GM19468 (cell line): ENCODE results near the gene TMX3.
A peak's percentile ranks its signal among the peaks of the same experiment; 100 is the strongest.

Experiments
- ATAC-seq: cut with Tn5 transposase; IDR thresholded peaks from one replicate; pipeline ENCODE4 v1.9.1; 2021; ENCODE audit warnings: mild to moderate bottlenecking, moderate library complexity, moderate number of reproducible peaks; ENCODE audit not compliant: unreplicated experiment; ENCODE audit errors: extremely low read depth

TMX3 gene

DNA sequence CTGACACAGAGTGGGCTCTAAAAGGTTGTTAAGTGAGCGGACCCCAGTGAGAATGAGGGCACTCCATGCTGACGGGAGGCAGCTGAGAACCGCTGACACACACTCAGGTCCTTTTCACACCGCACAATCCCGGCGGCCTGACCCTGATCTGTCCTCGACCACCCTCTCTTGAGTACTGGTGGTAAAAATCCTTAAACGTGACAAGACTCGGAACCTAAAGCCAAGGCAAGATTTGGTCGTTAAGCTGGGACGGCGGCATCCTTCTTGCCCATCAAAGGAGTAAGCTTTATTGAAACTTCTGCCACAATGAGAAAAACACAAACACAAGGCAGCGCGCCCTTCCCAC lies 569 bp downstream of the TMX3 start:
- ATAC-seq = no peak

DNA sequence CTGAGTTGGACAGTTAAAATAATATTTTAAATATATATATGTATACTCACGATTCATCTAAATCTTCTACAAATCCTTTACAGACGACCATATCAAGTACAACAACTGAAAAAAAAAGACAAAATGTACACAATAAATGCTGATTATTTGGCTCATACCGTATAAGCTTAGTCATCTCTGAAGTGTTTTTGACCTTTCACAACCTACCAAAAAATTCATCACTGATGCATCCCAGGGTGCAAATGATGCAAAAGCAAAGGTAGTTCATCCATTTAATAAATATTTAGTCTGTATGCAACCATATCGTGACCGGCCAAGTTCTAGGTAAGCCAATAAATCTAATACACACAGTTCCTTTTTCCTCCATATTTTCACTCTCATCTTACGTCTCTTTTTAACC lies 1.1 kb downstream of the TMX3 start:
- no peak for ATAC-seq

DNA sequence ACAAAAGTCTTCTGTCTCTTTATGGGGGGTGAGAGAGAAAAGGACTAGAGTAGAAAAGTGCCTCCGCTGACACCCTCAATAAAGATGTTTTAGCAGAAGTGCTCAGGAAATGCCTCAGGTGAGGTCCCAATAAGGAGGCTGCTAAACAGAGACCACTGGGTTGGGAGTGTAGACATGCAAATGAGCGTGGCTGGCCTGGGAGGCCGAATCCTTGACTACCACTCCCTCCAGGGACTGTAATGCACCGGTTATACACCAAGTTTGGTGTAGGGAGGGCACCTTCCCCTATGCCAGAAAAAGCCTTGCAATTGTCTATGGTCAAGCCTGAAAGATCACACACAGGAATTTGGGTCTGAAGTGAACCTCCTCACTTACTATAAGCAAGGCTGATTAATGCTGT lies 1.8 kb downstream of the TMX3 start:
- no peak for ATAC-seq

- ATAC-seq = no peak
Observed at GRCh38 chr18:68707646-68708045, 7.3 kb downstream of the TMX3 start.

DNA sequence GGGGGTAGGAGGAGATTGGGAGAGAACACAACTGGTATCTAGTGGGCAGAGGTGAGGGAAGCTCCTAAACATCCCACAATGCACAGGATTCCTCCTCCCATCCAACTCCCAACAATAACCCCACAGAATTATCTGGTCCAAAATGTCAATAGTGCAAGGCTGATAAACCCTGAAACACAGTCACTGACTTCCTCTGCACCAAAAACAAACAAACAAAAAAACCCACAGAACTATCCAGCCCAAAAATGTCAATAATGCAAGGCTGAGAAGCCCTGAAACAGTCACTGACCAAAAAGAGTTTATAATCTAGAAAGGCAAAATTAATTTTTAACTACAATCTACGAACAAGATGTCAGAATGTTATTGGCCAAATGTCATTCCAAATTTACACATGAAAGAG lies 9.8 kb downstream of the TMX3 start:
- no peak for ATAC-seq

DNA sequence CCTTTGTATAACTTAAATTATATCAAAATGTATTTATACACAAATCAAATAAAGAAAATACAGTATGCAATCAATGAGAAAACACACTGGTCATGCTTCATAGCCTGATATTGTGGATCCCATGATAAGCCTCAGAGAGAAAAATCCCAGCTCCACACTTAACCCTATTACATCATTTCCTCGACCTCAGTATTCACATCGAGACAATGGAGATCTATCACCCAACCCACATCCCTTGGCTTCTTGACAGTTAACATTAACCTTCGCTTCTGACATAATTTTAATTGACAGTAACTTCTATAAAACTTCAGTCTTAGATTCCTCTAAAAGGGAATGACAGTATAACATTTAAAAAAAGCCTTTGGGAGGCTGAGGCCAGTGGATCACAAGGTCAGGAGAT lies 11.6 kb downstream of the TMX3 start:
- no peak for ATAC-seq

GRCh38 chr18:68701353-68701752 lies 13.6 kb downstream of the TMX3 start:
- ATAC-seq = no peak

GRCh38 chr18:68699043-68699442 lies 15.9 kb downstream of the TMX3 start:
- no peak for ATAC-seq

GRCh38 chr18:68696937-68697336 lies 18.0 kb downstream of the TMX3 start:
- ATAC-seq = no peak

DNA sequence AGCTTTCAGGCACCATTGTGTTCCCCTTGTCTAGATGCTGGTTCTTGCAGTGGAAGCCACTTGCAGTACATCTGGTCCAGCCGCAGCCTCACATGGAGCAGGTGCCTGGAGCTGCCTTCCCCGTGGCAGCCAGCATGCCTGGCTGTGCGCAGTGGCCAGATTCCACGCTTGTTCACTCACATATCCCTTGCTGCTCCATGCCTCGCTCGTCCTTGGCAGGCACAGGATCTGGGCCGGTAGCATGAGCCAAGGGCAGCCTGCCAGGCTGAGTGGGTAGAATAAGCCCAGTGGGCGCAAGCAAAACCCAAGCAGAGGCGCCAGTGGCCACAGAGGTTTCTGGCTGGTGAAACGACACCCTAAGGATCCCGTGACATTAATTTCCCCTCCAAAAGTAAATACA lies 20.6 kb downstream of the TMX3 start:
- no peak for ATAC-seq

- ATAC-seq = no peak
Observed at GRCh38 chr18:68693091-68693815, 21.7 kb downstream of the TMX3 start.

- no peak for ATAC-seq
Observed at GRCh38 chr18:68679528-68679927, 35.4 kb downstream of the TMX3 start.

GRCh38 chr18:68676913-68677312 lies 38.0 kb downstream of the TMX3 start:
- peak; percentile 91 for ATAC-seq

GRCh38 chr18:68667121-68667520 lies 47.8 kb downstream of the TMX3 start:
- no peak for ATAC-seq

- ATAC-seq = no peak
Observed at GRCh38 chr18:68666381-68666780, 48.5 kb downstream of the TMX3 start.

DNA sequence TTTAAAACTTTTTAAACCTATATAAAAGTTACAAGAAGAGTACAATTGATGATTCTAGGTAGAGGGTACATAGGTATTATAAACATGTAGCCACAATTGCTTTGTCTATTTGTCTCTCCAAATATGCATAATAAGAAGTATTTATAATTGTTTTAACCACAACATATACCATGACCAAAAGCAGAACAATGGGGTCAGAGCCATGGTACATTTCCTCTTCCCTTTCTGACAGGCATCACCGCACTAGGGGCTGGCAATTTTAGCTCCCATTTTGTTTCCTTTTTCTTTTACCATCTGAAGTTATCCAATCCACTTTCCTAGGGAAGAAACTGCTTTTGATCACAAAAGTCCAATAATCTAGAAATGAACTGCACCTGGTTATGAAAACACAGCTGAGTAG lies 49.3 kb downstream of the TMX3 start:
- no peak for ATAC-seq

- no peak for ATAC-seq
Observed at GRCh38 chr18:68662754-68663153, 52.2 kb downstream of the TMX3 start.

DNA sequence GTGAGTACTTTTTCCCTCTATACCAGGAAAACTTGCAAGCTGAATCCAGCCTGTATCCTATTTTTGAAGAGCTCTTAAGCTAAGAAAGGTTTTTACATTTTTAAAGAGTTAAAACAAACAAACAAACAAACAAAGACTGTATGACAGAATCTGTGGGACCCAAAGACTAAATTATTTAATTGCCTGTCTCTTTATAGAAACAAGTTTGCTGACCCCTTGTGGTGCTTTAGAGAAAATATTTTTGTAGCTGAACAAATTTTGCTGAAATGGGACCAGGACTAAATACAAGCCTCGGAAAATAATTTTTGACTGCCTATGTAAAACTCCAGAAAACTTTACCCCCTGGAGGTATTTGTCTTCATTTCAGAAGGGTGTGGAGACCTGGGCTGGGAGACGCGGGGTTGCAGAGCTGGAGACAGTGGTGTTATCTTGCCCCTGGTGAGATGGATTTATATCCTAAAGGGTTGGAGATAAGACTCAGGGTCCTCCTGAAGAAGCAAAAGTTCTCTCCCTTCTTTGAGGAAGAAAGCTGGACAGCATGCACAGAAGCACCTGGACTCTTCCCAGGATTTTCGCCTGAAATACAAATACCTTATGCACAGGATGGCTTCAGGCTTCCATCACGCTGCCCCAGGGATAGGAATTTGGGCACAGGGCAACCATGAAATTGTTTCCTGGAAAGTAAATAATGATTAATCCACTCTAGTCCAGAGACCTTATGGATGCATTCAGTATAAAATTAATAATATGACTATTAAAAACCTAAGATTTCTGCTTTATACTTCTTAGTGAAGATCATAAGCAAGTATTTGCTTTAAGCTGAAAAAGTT lies 54.3 kb downstream of the TMX3 start:
- no peak for ATAC-seq

GRCh38 chr18:68648191-68648590 lies 66.7 kb downstream of the TMX3 start:
- no peak for ATAC-seq

GRCh38 chr18:68642003-68642402 lies 72.9 kb downstream of the TMX3 start:
- no peak for ATAC-seq

DNA sequence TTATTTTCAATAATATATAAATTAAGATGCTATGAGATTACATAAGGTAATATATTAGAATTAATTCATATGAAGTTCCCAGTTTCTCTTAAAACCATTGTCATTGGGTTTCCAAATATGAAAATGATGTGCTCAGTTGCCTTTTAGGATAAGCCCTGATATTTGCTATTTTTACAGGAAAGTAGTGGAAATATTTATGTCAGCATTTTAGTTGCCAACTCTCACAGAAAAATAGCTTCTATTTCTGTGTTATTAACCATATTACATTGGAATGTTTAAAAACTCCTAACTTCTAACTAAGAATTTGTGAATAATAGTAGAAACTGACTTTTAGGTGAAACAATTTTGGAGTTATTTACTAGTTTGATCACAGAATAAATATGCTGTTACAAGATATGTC lies 74.0 kb downstream of the TMX3 start:
- ATAC-seq = no peak

DNA sequence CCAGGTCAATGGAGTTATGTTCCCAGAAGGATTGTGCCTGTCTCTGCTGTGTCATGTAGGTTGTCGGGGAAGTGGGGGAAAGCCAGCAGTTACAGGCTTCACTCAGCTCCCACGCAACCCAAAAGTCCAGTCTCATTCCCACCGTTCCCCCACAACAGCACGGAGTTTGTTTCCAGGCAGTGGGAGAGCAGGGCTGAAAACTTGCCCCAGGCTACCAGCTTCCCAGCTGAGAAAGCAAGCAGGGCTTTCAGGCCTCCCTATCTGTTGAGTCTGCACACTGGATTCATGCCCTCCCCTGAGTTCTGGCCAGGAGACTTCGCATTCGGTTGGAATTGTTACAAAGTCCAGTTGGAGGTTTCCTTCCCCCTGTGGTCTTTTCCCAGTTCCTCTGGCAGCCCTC lies 76.3 kb downstream of the TMX3 start:
- no peak for ATAC-seq
